Kidney (tissue), 14 donors: ENCODE data around the gene CAMK2A. TPM values are rescaled to one million over a fixed set of nuclear protein-coding genes. Genes with fewer than 3 reads are reported as not detected.

Source experiments
- DNase-seq, 5 donors: peaks; one replicate each; pipeline ENCODE4 v3.0.0-alpha.2; 2013 to 2020
- FAIRE-seq: peaks from 2 replicates; lab custom pipeline; 2012; peaks lifted over from hg19 to GRCh38; lab: Jason Lieb, UNC
- H3K27ac ChIP-seq, 2 donors: one replicate each; pipeline ENCODE4 v1.7.0; 2013; ENCODE audit warnings: low read depth in 2 of 2, low read length in 2 of 2, inconsistent platforms in 1 of 2
- H3K27me3 ChIP-seq: one replicate; pipeline ENCODE4 v1.7.1; 2013; ENCODE audit warnings: low read length, inconsistent platforms; ENCODE audit not compliant: control insufficient read depth, insufficient read depth
- H3K36me3 ChIP-seq, 3 donors: one replicate each; pipeline versions ENCODE4 v1.7.0 to v1.7.1; 2013; ENCODE audit warnings: low read length in 3 of 3, control low read depth in 1 of 3, inconsistent platforms in 1 of 3; ENCODE audit not compliant: insufficient read depth in 3 of 3, control insufficient read depth in 2 of 3
- H3K4me1 ChIP-seq, 3 donors: one replicate each; pipeline versions ENCODE4 v1.7.0 to v1.7.1; 2013; ENCODE audit warnings: low read length in 3 of 3, inconsistent platforms in 1 of 3, low read depth in 1 of 3; ENCODE audit not compliant: control insufficient read depth in 2 of 3, insufficient read depth in 2 of 3
- H3K4me3 ChIP-seq, 3 donors: one replicate each; pipeline versions ENCODE4 v1.7.0 to v1.8.1; 2013; ENCODE audit warnings: low read length in 3 of 3, control low read depth in 1 of 3, inconsistent platforms in 1 of 3
- H3K9ac ChIP-seq, 3 donors: one replicate each; pipeline versions ENCODE4 v1.7.0 to v1.7.1; 2013; ENCODE audit warnings: low read length in 3 of 3, control low read depth in 1 of 3, inconsistent platforms in 1 of 3
- H3K9me3 ChIP-seq, 3 donors: one replicate each; pipeline versions ENCODE4 v1.7.0 to v1.7.1; 2013; ENCODE audit warnings: low read length in 3 of 3, control low read depth in 1 of 3, inconsistent platforms in 1 of 3; ENCODE audit not compliant: control insufficient read depth in 2 of 3, insufficient read depth in 1 of 3
- CTCF ChIP-seq: IDR thresholded peaks from 3 replicates; pipeline ENCODE4 v1.5.1; 2012; ENCODE audit warnings: mild to moderate bottlenecking, moderate library complexity, borderline replicate concordance; ENCODE audit not compliant: insufficient read depth; ENCODE audit errors: extremely low read depth
- intact Hi-C: fragments of 100-400 bp; cut with DNase I; formaldehyde crosslinking; loops from one replicate; pipeline ENCODE4 v1.11.1; 2022
- polyA plus RNA-seq: library from polyadenylated mRNA; stranded (reverse); fragments of 350-450 nt; fragmentation: Illumina TruSeq; extraction: RNeasy Lipid Tissue Mini Kit (QIAGEN cat#74804); gene quantifications from one replicate; pipeline ENCODE4 v1.2.3, GENCODE V29; 2014; ENCODE audit warnings: low read depth, low replicate concordance; ENCODE audit not compliant: insufficient read depth
- total RNA-seq: library from RNA; stranded (reverse); fragmentation: NEBNext Ultra II Directional; extraction: Animal tissue kit (Norgen Biotek cat#: 25700); gene quantifications from one replicate; pipeline ENCODE4 v1.2.1, GENCODE V29; 2021
- donor health status: control.
- donor health status: control.
- donor health status: control.
- donor health status: control.
- donor health status: control.
- donor health status: DM: yes; HTN: yes; CAD: no.
- donor health status: Normal renal cell carcinoma (clear cell type).

Gene CAMK2A
- total and polyA plus RNA-seq, 2 donors from 2014 or later, result 0.28 to 0.90 TPM

GRCh38 chr5:150335778-150336177 is 46.2 kb upstream of the CAMK2A start:
- no peak for FAIRE-seq
- intact Hi-C loops, result no loop called here
- Histone ChIP-seq H3K4me3 (no peak overlapping the region), H3K9ac (no peak overlapping the region), H3K27me3 (no peaks in the 10 kb centered on the region), H3K4me1 (no peaks in the 10 kb centered on the region), H3K36me3 (no peaks in the 10 kb centered on the region), H3K27ac (no peak overlapping the region), H3K9me3 (no peaks in the 10 kb centered on the region)
- DNase-seq, result peak in 1 of 5 donors; percentile 1
- TF ChIP-seq CTCF, result no peak

GRCh38 chr5:150333400-150333799 is 43.8 kb upstream of the CAMK2A start:
- FAIRE-seq, result no peak
- Histone ChIP-seq H3K9me3 (no peaks in the 10 kb centered on the region), H3K9ac (no peak overlapping the region), H3K27ac (no peak overlapping the region), H3K4me3 (no peak overlapping the region), H3K27me3 (no peaks in the 10 kb centered on the region), H3K4me1 (no peaks in the 10 kb centered on the region), H3K36me3 (no peaks in the 10 kb centered on the region)
- peak in 1 of 5 donors; percentile 1 for DNase-seq
- intact Hi-C loops, result no loop called here
- TF ChIP-seq CTCF, result no peak

- FAIRE-seq (no peak), DNase-seq (peak in 1 of 5 donors; percentile 51)
These were observed 40.6 kb upstream of the CAMK2A start for GRCh38 chr5:150329881-150330876.

More at GRCh38 chr5:150329881-150330876, 40.6 kb upstream of the CAMK2A start:
- Histone ChIP-seq H3K4me1 (no peaks in the 10 kb centered on the region), H3K27ac (no peak overlapping the region), H3K4me3 (no peak overlapping the region), H3K9me3 (no peaks in the 10 kb centered on the region), H3K27me3 (no peaks in the 10 kb centered on the region), H3K36me3 (no peaks in the 10 kb centered on the region), H3K9ac (no peak overlapping the region)
- intact Hi-C loops, result no loop called here
- TF ChIP-seq CTCF, result no peak
